ENCODE results near the gene PIF1. TPM values are rescaled to one million over a fixed set of nuclear protein-coding genes. Genes with fewer than 3 reads are reported as not detected.
A peak's percentile ranks its signal among the peaks of the same experiment; 100 is the strongest.

The PIF1 gene
- polyA plus RNA-seq, 3 donors: 0.13 to 0.43 TPM; not detected in 1

DNA sequence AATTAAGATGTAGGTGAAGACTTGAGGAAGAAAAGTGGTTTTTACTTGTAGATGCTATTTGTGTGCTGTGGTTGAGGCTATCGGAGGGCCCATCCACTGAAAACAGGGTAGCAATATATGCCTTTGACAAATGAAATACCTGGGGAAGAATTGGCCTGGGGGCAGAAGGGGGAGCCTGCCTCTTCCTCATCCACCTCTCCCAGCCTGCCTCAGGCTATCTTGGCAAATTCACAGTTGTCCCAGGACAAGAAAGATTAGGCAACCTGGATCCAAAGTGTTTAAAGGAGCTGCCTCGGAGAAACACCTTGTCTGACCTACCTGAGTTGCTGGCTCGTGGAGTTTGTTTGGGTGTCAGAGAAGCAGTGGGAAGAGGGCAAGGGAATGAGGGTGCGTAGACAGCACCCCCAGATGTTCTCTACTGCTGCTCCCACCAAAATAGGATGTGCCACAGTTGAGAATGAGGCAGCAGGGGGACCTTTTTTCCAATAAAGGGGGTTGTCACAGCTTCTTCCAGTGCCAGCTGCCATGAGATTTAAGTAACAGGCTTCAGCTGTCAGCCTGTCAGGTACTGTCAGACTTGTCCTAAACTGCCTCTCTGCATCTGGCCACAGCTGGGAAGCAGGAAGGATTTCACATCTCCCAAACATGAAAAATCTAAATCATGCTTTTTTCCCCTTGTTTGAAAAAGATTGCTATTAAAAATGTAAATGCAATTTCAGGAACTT is 25.5 kb upstream of the PIF1 start:
- Histone ChIP-seq H4K20me1 (ENCODE audit: insufficient read depth, low read length) (peaks cover 100% of the 10 kb centered on the region), H3K27ac (ENCODE audit: low read depth in 1 of 2, low read length in 2 of 2) (peak overlapping the region; percentile 69 to 77), H3K9ac (ENCODE audit: insufficient read depth, low read length, poor library complexity, severe bottlenecking) (no peak overlapping the region), H3K27me3 (ENCODE audit: control insufficient read depth in 2 of 2, insufficient read depth in 2 of 2, low read length in 2 of 2) (no peaks in the 10 kb centered on the region), H3K4me1 (ENCODE audit: control insufficient read depth in 1 of 2, insufficient read depth in 2 of 2, low read length in 2 of 2) (peaks cover 89 to 99% of the 10 kb centered on the region in 2 donors), H3K36me3 (replicated peaks in 1 of 2; ENCODE audit: control insufficient read depth in 1 of 2, insufficient read depth in 2 of 2, low read length in 2 of 2) (peaks cover 71 to 94% of the 10 kb centered on the region in 2 donors), H3K79me2 (ENCODE audit: insufficient read depth, low read length) (peaks cover 98% of the 10 kb centered on the region), H2AFZ (ENCODE audit: insufficient read depth, low read depth, low read length, poor library complexity, severe bottlenecking) (no peak overlapping the region), H3K4me2 (replicated peaks; ENCODE audit: extremely low read depth, low read length, poor library complexity, severe bottlenecking) (peak overlapping the region; percentile 54), H3K9me3 (replicated peaks in 1 of 2; ENCODE audit: control insufficient read depth in 1 of 2, insufficient read depth in 1 of 2, low read length in 2 of 2) (no peaks in the 10 kb centered on the region), H3K4me3 (replicated peaks in 1 of 3; ENCODE audit: low read depth in 2 of 3, low read length in 3 of 3) (peak overlapping the region in 1 of 3 experiments; percentile 57)
- Mint-ChIP-seq H3K27me3 (ENCODE audit: low read depth in 3 of 3) (peaks cover 0 to 2% (median 0%) of the 10 kb centered on the region in 3 donors), H3K4me3 (peak overlapping the region; percentile 50 to 64), H3K4me1 (peaks cover 94% of the 10 kb centered on the region), H3K27ac (peak overlapping the region; percentile 86 to 98 (median 95)), H3K9me3 (no peaks in the 10 kb centered on the region), H3K36me3 (peaks cover 70 to 99% of the 10 kb centered on the region in 2 donors)
- WGBS (ENCODE audit: insufficient coverage): 86% methylated on average over 1 of the region's 4 CpGs
- DNase-seq: no peak
- intact Hi-C loops (cut with micrococcal nuclease): loop anchor here in 1 of 2 donors (2.0 kb wide), 1 partner anchor 54 kb away; no protein-coding TSS in a partner anchor
- TF ChIP-seq, protein P1, sequence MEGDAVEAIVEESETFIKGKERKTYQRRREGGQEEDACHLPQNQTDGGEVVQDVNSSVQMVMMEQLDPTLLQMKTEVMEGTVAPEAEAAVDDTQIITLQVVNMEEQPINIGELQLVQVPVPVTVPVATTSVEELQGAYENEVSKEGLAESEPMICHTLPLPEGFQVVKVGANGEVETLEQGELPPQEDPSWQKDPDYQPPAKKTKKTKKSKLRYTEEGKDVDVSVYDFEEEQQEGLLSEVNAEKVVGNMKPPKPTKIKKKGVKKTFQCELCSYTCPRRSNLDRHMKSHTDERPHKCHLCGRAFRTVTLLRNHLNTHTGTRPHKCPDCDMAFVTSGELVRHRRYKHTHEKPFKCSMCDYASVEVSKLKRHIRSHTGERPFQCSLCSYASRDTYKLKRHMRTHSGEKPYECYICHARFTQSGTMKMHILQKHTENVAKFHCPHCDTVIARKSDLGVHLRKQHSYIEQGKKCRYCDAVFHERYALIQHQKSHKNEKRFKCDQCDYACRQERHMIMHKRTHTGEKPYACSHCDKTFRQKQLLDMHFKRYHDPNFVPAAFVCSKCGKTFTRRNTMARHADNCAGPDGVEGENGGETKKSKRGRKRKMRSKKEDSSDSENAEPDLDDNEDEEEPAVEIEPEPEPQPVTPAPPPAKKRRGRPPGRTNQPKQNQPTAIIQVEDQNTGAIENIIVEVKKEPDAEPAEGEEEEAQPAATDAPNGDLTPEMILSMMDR (IDR thresholded peaks at IDR 0.05): no peak

- WGBS (ENCODE audit: insufficient coverage): 92% methylated on average over 7 of the region's 8 CpGs
- Histone ChIP-seq H4K20me1 (ENCODE audit: insufficient read depth, low read length) (peaks cover 100% of the 10 kb centered on the region), H3K4me2 (replicated peaks; ENCODE audit: extremely low read depth, low read length, poor library complexity, severe bottlenecking) (peak overlapping the region; percentile 99), H3K27me3 (ENCODE audit: control insufficient read depth in 2 of 2, insufficient read depth in 2 of 2, low read length in 2 of 2) (no peaks in the 10 kb centered on the region), H3K9ac (ENCODE audit: insufficient read depth, low read length, poor library complexity, severe bottlenecking) (peak overlapping the region; percentile 16), H3K79me2 (ENCODE audit: insufficient read depth, low read length) (peaks cover 98% of the 10 kb centered on the region), H3K9me3 (replicated peaks in 1 of 2; ENCODE audit: control insufficient read depth in 1 of 2, insufficient read depth in 1 of 2, low read length in 2 of 2) (no peaks in the 10 kb centered on the region), H3K27ac (ENCODE audit: low read depth in 1 of 2, low read length in 2 of 2) (peak overlapping the region; percentile 47 to 87), H3K4me1 (ENCODE audit: control insufficient read depth in 1 of 2, insufficient read depth in 2 of 2, low read length in 2 of 2) (peaks cover 86 to 99% of the 10 kb centered on the region in 2 donors), H3K4me3 (replicated peaks in 1 of 3; ENCODE audit: low read depth in 2 of 3, low read length in 3 of 3) (peak overlapping the region in 1 of 3 experiments; percentile 100), H2AFZ (ENCODE audit: insufficient read depth, low read depth, low read length, poor library complexity, severe bottlenecking) (no peak overlapping the region), H3K36me3 (replicated peaks in 1 of 2; ENCODE audit: control insufficient read depth in 1 of 2, insufficient read depth in 2 of 2, low read length in 2 of 2) (peaks cover 45 to 66% of the 10 kb centered on the region in 2 donors)
- H3K36me3 Mint-ChIP-seq: peaks cover 52 to 84% of the 10 kb centered on the region in 2 donors
- TF ChIP-seq, protein P1 (IDR thresholded peaks at IDR 0.05): no peak
- peaks cover 0 to 3% (median 0%) of the 10 kb centered on the region in 3 donors for H3K27me3 Mint-ChIP-seq (ENCODE audit: low read depth in 3 of 3)
- no peaks in the 10 kb centered on the region for H3K9me3 Mint-ChIP-seq
- intact Hi-C loops (cut with micrococcal nuclease): loop anchor here (5.0 to 10.0 kb wide), 2 partner anchors 59 to 137 kb away; partner anchors contain the start of gene SPG21 (in 1 of the 2)
- peak overlapping the region; percentile 27 to 89 (median 82) for H3K27ac Mint-ChIP-seq
- peaks cover 91% of the 10 kb centered on the region for H3K4me1 Mint-ChIP-seq
- no peak overlapping the region for H3K4me3 Mint-ChIP-seq
- DNase-seq: no peak
Observed at GRCh38 chr15:64847876-64848716, 22.6 kb upstream of the PIF1 start.

Measured in CD14-positive monocyte (primary cell).